Myocyte (in vitro differentiated cells): ENCODE results near the gene E4F1. TPM values are rescaled to one million over a fixed set of nuclear protein-coding genes. Genes with fewer than 3 reads are reported as not detected.
A peak's percentile ranks its signal among the peaks of the same experiment; 100 is the strongest.
"Not testable (repeated sequence)": the region's sequence is repeated elsewhere in the genome, so short reads cannot be mapped to it uniquely, and the experiment has no call there.

Experiments
- DNase-seq: peaks from one replicate; pipeline ENCODE4 v3.0.0-alpha.2; 2012; ENCODE audit warnings: low read depth
- total RNA-seq: library from RNA; depleted of rRNA; stranded (reverse); fragments of >200 nt; gene quantifications from 2 replicates; pipeline ENCODE4 v1.2.3, GENCODE V29; 2014

The E4F1 gene
- total RNA-seq, 1 donor from 2014 or later, result 33.6 TPM

DNA sequence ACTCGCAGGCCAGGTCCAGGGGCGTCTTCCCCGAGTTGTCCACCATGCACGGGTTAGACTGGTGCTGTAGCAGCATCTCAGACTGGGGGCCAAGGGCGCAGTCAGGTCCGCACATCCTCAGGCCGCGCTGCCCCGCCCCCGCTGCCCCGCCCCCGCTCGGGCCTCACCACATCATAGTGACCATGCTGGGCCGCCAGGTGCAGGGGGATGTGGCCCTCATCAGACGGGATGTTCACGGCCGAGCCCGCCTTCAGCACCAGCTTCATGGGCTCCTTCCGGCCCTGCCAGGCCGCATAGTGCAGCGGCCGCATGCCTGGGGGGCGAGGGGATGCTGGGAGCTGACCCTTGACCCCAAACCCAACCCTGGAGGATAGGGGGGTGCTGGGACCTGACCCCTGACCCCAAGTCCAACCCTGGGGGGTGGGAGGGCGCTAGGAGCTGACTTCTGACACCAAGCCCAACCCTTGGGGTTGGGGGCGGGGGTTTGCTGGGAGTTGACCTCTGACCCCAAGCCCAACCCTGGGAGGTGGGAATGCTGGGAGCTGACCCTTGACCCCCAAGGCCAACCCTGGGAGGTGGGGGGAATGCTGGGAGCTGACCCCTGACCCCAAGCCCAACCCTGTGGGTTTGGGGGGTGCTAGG, 34.0 kb upstream of the E4F1 start:
- DNase-seq, result no peak

DNA sequence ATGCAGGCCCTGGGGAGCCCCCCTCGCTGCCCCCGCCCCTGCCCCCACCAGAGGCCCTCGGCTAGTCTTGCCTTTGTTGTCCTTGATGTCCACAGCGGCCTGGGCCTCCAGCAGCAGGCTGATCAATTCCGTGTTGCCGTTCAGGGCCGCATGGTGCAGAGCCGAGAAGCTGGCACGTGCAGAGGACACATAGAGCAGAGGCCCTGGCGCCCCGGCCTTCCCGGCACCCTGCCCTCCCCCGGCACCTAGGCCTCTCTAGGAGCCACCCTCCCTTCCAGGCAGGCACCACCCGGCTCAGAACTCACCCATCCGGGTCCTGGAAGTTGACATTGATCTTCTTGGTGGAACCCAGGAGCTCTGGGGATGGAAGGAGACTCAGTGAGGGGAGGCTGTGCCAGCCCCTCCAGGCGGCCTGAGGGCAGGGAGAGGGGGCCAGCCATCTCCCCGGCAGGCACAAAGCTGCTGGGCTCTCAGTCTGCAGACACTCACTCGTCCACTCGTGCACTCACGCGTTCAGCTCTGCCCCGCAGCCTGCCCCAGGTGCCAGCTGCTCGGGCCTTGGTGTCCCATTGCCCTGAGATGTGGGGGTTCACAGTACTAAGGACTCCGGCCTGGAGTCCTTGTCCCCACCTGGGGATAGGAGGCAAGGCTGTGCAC, 33.3 kb upstream of the E4F1 start:
- DNase-seq, result no peak

GRCh38 chr16:2190659-2191445, 32.5 kb upstream of the E4F1 start:
- no peak for DNase-seq

GRCh38 chr16:2191446-2191706, 32.0 kb upstream of the E4F1 start:
- DNase-seq, result no peak

DNA sequence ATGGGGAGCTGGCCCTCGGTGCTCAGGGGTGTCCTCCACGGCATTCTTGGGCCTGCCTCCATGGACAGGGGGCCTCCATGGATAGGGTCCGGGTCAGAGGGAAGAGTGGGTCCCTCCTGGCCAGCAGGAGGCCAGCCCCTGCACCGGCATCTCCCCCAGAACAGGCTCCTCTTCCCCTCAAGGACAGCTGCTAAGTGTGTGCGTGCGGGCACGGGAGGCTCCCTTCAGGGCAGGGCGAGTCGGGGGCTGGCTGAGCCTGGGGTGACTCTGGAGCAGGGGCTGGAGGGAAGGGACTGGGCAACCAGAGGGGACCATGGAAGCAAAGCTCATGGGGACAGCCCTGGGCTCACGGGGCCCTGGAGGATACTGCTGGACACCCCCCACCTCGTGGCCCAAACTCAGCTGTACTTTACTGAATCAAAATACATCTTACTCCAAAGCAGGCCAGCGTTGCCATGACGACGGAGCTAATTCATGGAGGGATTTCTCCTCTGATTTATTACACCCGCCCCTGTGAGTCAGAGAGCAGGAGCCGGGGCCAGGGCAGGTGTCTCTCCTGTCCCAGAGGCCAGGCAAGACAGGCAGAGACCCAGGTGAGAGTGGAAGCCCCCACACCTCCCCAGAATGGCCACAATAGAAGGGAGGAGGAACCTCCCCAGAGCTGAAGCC, 29.1 kb upstream of the E4F1 start:
- DNase-seq, result no peak

GRCh38 chr16:2194852-2195321, 28.5 kb upstream of the E4F1 start:
- DNase-seq, result peak; percentile 42

DNA sequence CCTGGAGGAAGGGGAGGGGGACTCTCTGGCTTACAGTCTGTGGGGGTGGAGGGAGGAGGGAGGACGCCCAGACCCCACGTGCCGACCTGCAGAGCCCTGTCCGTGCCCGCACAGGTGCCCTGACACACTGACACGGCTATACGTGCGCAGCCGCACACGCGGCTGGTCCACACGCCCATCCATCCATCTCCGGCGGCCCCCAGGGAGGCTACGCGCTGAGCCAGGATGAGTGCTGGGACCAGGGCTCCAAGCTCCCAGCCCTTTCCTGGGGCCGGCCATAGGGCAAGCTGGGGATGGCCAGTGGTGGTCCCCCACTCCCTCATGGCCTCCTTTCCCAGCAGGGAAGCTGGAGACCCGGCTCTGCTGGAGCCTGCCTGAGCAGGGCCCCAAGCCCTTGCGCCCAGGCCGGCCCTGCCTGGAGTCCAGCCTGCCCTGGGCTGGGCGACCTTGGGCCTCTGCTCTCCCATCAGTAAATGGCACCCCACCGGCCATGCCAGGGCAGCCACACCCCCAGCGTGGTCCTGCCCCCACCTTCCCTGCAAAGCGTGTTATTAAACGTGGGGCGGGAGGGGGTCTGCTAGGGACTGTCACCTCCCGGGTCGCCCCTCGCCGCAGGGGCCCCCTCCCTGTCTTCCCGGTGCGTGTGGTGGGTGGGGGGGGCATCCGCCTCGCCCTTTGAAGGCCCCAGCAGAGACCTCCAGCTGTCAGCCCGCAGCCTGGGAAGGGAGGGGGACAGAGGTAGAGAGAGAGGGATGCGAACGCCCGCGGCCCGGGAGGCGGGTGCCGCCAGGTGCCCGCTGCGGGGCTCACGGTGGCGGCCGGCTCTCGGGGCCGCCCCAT, 27.8 kb upstream of the E4F1 start:
- DNase-seq, result no peak

DNA sequence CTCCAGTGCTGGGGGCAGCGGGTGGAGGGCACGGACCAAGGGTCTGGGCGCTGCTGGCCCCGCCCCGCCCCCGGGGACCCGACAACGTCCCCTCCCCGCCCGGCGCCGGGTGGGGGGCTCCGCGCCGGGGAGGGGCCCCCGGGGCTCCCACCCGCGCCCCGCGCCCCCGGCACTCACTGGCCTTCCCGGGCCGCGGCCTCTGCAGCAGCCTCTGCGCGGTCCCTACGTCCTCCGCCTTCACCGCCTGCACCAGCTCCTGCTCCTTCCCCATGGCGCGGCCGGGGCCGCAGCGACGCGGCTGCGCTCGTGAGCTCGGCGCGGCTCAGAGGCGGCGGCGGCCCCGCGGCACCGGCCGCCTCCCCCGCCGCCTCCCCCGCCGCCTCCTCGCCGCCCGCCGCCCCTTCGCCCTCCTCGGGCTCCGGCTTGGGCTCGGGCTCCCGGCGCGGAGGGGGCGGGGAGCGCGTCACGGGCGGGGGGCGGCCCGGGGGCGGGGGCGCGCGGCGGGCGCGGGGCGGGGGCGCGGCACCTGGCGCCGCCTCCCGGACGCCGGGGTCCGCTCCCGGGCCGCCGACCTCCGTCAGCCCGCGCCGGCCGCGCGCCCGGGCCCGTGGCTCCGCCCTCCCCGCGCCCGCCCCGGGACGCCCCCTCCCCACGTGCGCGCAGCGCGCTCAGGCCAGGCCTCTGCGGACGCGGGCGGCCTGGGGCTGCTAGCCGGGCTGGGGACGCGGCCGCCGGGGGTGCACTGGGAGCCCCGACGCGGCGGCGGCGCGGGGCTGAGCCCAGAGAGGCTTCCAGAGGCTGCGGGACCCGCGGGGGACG, 27.0 kb upstream of the E4F1 start, which contains the start of gene CASKIN1:
TSS of gene CASKIN1 (minus strand) at position 444 of the 819 bp plus-strand sequence. CDS start at position 271, 173 bp downstream.
- peak; percentile 31 for DNase-seq

DNA sequence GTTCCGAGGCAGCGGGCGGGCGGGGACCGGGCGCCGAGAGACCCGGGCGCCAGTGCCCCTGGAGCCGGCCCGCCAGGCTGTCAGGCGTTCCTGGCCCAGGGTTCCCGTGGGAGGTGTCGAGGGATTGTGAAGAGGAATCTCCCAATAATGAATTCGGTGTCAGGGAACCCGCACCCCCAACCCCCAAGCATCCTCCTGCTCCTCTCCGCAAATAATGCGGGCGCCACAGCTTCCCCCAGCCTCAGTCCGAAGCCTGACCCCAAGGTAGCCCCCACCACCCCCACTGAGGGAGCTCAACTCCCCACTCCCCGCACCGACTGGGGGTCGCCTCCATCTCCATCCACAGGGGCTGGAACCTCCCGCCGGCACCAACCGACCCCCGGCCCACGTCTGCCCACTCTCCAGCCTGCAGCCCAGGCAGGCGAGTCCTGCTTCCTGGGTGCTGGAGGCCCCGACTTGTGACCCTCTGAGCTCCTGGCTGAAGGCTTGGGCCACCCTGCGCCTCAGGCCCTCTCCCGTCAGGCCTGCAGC, 26.3 kb upstream of the E4F1 start:
- no peak for DNase-seq

GRCh38 chr16:2197765-2198164, 25.6 kb upstream of the E4F1 start:
- DNase-seq, result no peak

GRCh38 chr16:2198283-2198682, 25.1 kb upstream of the E4F1 start:
- DNase-seq, result no peak

GRCh38 chr16:2199095-2199494, 24.3 kb upstream of the E4F1 start:
- DNase-seq, result no peak

DNA sequence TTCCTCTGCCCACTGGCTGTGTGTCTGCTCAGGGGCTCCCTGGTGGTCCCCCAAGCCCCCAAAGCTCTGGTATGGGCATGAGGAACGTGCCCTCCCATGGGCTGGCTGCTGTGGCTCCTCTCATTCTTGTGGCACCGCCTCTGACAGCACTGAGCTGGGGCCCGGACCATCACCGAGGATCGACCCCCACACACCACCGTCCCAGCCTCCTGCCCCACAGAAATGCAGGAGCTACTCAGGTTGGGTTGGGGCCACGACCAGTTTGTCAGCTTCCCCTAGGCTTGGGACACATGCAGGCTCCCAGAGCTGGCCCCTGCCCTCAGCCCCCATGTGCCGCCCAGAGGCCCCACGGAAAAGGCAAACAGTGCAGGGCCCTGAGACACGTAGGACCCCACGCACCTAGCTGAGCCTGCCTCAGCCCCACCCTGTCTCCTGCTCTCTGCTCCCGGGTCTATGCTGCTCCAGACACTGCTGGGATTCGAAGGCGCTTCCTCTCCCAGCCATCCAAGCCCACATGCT, 23.7 kb upstream of the E4F1 start:
- DNase-seq, result no peak

DNA sequence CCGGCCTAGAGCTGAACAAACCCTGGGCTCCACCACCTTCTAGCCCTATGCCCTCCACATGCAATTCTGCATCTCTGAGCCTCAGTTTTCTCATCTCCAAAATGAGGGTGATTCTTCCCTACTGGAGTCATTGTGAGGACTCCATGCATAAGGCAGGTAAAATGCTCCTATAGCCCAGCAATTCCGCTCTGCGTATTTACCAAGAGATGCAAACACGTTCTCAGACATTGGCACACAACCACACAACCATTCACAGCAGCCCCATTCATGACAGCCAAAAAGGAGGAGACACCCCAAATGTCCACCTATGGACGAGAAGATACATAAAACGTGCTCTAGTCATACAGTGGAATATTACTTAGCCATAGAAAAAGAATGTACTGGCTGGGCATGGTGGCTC, 23.1 kb upstream of the E4F1 start:
- no peak for DNase-seq

DNA sequence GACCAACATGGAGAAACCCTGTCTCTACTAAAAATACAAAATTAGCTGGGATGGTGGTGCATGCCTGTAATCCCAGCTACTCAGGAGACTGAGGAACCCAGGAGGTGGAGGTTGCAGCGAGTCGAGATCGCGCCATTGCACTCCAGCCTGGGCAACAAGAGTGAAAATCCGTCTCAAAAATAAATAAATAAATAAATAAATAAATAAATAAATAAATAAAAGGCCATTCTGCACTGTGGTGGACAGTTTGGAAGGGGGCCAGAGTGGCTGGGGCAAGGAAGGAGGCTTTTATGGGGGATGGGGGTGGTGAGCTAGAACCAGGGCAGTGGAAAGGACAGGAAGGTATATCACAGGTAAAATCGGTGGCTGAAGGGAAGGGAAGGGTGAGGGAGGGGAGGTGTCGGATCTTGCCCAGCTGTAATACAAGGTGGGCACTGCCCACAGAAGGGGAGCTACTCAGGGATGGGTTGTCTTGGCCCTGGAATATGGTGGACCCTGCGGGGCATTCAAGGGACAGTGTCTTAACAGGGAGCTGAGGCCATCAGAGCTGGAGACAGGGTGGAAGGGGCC, 20.2 kb upstream of the E4F1 start:
- DNase-seq, result not testable (repeated sequence)

GRCh38 chr16:2204416-2205103, 18.8 kb upstream of the E4F1 start:
- DNase-seq, result no peak

DNA sequence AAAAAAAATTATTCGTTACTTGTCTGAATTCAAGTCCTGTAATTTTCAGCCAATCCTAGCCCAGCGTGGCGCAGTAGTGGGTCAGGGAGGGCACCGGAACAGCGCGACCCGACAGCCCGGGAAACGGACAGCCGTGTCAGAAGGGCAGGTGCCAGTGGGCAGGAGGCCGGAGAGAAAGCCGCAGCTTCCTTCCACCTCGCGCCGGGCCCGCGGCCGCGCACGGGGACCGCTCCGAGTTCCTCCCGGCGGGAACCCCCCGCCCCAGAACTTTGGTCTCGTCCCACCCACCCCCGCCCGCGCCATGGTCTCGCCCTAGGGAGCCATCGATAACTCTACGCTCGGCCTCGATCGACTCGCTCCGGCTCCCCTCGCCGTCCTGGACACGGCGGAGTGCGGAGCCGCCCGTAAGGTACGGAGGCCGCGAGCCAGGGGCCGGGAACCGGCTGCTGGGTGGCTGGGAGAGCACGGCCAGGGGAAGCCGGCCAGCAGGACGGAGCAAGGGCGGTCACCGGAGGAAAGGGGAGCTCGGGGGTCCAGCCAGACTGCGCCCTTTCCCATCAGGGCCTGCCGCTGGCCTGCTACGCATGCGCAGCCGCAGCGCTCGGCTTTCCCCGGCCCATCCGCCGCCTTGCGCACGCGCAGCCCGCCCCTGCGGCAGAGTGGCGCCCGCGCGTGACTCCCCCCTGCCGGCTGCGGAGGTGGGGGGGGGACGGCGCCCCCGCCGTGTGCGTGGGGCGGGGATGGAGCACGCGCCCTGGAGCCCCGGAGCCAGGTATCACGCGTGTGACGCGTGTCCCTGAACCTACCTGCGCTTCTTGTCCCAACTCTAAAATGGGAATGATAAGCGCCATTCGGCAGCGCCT, 18.1 kb upstream of the E4F1 start, which contains the start of gene MLST8:
TSS of gene MLST8 (plus strand) at position 351 of the 863 bp plus-strand sequence. CDS start 632 bp downstream, outside the sequence.
- DNase-seq, result peak; percentile 84

DNA sequence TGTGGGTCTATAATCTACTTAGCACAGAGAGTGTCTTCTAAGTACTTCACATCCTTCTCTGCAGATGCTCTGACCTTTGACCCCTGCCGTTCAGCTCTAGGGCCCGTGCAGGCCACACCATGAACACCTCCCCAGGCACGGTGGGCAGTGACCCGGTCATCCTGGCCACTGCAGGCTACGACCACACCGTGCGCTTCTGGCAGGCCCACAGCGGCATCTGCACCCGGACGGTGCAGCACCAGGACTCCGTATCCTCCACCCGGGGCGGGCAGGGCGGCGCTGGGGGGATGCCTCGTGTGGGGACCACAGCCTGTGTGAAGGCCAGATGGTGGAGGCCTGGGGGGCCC, 17.5 kb upstream of the E4F1 start:
- no peak for DNase-seq
